ENCODE results near the gene INO80D. TPM values are rescaled to one million over a fixed set of nuclear protein-coding genes. Genes with fewer than 3 reads are reported as not detected.

Gene INO80D
- total RNA-seq, 4 donors from 2014 or later = 25.0 to 49.7 (median 26.5) TPM

DNA sequence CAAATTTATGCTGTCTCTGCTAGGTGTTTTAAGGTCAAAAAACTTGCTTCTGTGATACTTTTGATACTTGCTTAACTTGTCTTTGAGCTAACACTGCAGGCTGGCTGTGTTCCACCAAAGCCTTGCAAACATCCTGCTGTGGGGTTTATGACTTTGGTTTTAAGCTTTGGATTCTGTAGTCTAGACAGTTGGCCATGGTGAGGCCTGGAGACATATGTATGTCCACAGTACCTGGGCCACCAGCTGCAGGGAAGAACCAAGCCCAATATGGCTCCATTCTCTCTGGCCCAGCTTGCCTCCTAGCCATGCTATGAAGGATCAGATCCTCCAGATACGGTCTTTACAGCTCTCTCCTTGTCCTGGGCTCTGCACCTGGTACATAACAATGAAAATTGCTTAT, 113.9 kb downstream of the INO80D start:
- intact Hi-C loops (cut with DNase I) = no loop called here
- Histone ChIP-seq H3K27me3 (no peaks in the 10 kb centered on the region), H3K4me3 (replicated peaks in 1 of 3) (no peak overlapping the region), H3K27ac (no peak overlapping the region), H3K9me3 (no peaks in the 10 kb centered on the region), H3K4me1 (peaks cover 0 to 5% of the 10 kb centered on the region in 2 donors), H3K36me3 (no peaks in the 10 kb centered on the region)
- TF ChIP-seq, protein P1, sequence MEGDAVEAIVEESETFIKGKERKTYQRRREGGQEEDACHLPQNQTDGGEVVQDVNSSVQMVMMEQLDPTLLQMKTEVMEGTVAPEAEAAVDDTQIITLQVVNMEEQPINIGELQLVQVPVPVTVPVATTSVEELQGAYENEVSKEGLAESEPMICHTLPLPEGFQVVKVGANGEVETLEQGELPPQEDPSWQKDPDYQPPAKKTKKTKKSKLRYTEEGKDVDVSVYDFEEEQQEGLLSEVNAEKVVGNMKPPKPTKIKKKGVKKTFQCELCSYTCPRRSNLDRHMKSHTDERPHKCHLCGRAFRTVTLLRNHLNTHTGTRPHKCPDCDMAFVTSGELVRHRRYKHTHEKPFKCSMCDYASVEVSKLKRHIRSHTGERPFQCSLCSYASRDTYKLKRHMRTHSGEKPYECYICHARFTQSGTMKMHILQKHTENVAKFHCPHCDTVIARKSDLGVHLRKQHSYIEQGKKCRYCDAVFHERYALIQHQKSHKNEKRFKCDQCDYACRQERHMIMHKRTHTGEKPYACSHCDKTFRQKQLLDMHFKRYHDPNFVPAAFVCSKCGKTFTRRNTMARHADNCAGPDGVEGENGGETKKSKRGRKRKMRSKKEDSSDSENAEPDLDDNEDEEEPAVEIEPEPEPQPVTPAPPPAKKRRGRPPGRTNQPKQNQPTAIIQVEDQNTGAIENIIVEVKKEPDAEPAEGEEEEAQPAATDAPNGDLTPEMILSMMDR (IDR thresholded peaks at IDR 0.05) = no peak
- WGBS, 2 donors = 87 to 90% methylated on average over 1 of the region's 1 CpG
- no peak for DNase-seq

DNA sequence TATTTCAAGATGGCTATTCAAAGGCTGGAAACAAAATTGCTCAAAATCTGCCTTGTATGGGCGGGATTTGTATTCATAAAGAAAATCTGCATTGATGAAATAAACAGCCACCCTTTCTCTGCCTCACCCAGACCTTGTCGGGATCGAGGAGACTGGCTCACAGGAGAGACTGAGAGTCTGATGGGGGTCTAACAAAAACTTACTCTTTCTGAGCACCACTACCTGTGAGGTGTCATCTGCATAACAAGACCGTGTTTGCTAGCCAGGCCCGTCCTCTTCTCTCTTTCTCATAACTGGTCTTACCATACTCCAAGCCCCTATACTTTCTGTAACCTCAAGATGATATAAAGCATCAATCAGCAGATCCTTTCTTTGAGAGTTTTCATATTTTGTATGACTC, 115.6 kb downstream of the INO80D start:
- no peak for TF ChIP-seq POLR2A (IDR thresholded peaks at IDR 0.05)
- TF ChIP-seq, protein P1 (IDR thresholded peaks at IDR 0.05) = no peak
- Histone ChIP-seq H3K27me3 (no peaks in the 10 kb centered on the region), H3K36me3 (no peaks in the 10 kb centered on the region), H3K9me3 (no peaks in the 10 kb centered on the region), H3K4me1 (peaks cover 0 to 5% of the 10 kb centered on the region in 2 donors), H3K4me3 (replicated peaks in 1 of 3) (no peak overlapping the region), H3K27ac (no peak overlapping the region)
- WGBS, 2 donors = 68 to 71% methylated on average over 5 of the region's 5 CpGs
- DNase-seq = no peak
- intact Hi-C loops (cut with DNase I) = no loop called here

GRCh38 chr2:205969584-205969983, 116.4 kb downstream of the INO80D start:
- H3K4me1 ChIP-seq = no peaks in the 10 kb centered on the region
- H3K4me3 ChIP-seq (replicated peaks in 1 of 3) = no peak overlapping the region
- intact Hi-C loops (cut with DNase I) = no loop called here
- no peaks in the 10 kb centered on the region for H3K27me3 ChIP-seq
- WGBS, 2 donors = 94 to 100% methylated on average over 4 of the region's 4 CpGs
- no peaks in the 10 kb centered on the region for H3K9me3 ChIP-seq
- DNase-seq = no peak
- TF ChIP-seq POLR2A (IDR thresholded peaks at IDR 0.05) = no peak
- TF ChIP-seq, protein P1 (IDR thresholded peaks at IDR 0.05) = no peak
- H3K36me3 ChIP-seq = no peaks in the 10 kb centered on the region
- H3K27ac ChIP-seq = no peak overlapping the region

GRCh38 chr2:205967391-205968075, 118.4 kb downstream of the INO80D start:
- H3K9me3 ChIP-seq = no peaks in the 10 kb centered on the region
- WGBS, 2 donors = 83 to 85% methylated on average over 7 of the region's 7 CpGs

DNA sequence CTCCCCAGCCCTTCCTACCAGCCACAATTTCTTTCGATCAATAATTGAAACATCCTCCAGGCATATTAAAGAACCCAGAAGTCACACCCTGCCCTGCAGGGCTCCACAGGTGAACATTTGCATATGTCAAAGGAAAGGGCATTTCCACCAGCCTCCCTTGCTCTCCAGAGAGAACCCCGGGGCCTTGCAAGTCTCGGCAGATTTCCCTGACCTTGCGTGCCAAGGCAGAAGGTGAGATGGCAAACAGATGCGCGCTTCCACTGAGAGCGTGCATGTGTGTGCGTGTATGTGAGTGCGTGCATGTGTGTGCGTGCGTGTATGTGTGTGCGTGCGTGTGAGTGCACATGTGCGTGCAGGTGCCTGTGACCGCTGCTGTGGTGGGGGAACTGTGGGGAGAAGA, 120.3 kb downstream of the INO80D start:
- intact Hi-C loops (cut with DNase I) = no loop called here
- Histone ChIP-seq H3K4me3 (replicated peaks in 1 of 3) (no peak overlapping the region), H3K27ac (no peak overlapping the region), H3K27me3 (no peaks in the 10 kb centered on the region), H3K36me3 (no peaks in the 10 kb centered on the region), H3K4me1 (no peaks in the 10 kb centered on the region), H3K9me3 (no peaks in the 10 kb centered on the region)
- DNase-seq = no peak
- WGBS, 2 donors = 93 to 95% methylated on average over 15 of the region's 15 CpGs
- no peak for TF ChIP-seq POLR2A (IDR thresholded peaks at IDR 0.05)
- TF ChIP-seq, protein P1 (IDR thresholded peaks at IDR 0.05) = no peak

More at GRCh38 chr2:205967391-205968075, 118.4 kb downstream of the INO80D start:
- Histone ChIP-seq H3K4me3 (replicated peaks in 1 of 3) (no peak overlapping the region), H3K27me3 (no peaks in the 10 kb centered on the region), H3K27ac (no peak overlapping the region), H3K4me1 (no peaks in the 10 kb centered on the region), H3K36me3 (no peaks in the 10 kb centered on the region)
- intact Hi-C loops (cut with DNase I) = no loop called here
- no peak for DNase-seq
- TF ChIP-seq, protein P1 (IDR thresholded peaks at IDR 0.05) = no peak
